MM.1S (cell line): ENCODE results near the gene GBGT1.
"Not testable (repeated sequence)": the region's sequence is repeated elsewhere in the genome, so short reads cannot be mapped to it uniquely, and the experiment has no call there.

ENCODE experiments used
- DNase-seq: peaks from one replicate; pipeline ENCODE4 v3.0.0-alpha.2; 2015
- H2AFZ ChIP-seq: fragments of 300-600 bp; sonication (generic); 2 replicates; pipeline ENCODE4 v1.6.0; 2016; ENCODE audit warnings: antibody characterized with exemption, low read length
- H3F3A ChIP-seq: fragments of 300-600 bp; sonication (generic); 2 replicates; pipeline ENCODE4 v1.6.1; 2016; ENCODE audit warnings: mild to moderate bottlenecking, antibody characterized with exemption, low read length, moderate library complexity, mixed read lengths; ENCODE audit not compliant: insufficient read depth
- H3K27ac ChIP-seq: fragments of 300-600 bp; sonication (generic); 2 replicates; pipeline ENCODE4 v1.5.1; 2016; ENCODE audit warnings: mild to moderate bottlenecking, low read length
- H3K27me3 ChIP-seq: fragments of 300-600 bp; sonication (generic); replicated peaks from 2 replicates; pipeline ENCODE4 v1.6.0; 2016; ENCODE audit warnings: low read length; ENCODE audit not compliant: insufficient read depth
- H3K36me3 ChIP-seq: fragments of 300-600 bp; sonication (generic); replicated peaks from 2 replicates; pipeline ENCODE4 v1.6.1; 2016; ENCODE audit warnings: mild to moderate bottlenecking, low read length, mixed read lengths; ENCODE audit not compliant: insufficient read depth
- H3K4me1 ChIP-seq: fragments of 300-600 bp; sonication (generic); 2 replicates; pipeline ENCODE4 v1.6.1; 2016; ENCODE audit warnings: low read length, mixed read lengths
- H3K4me2 ChIP-seq: fragments of 300-600 bp; sonication (generic); 2 replicates; pipeline ENCODE4 v1.6.0; 2016; ENCODE audit warnings: low read depth, low read length
- H3K4me3 ChIP-seq: fragments of 300-600 bp; sonication (generic); 2 replicates; pipeline ENCODE4 v1.5.1; 2016; ENCODE audit warnings: low read length, mixed read lengths
- H3K79me2 ChIP-seq: fragments of 300-600 bp; sonication (generic); 2 replicates; pipeline ENCODE4 v1.6.1; 2016; ENCODE audit warnings: mixed run types, low read length, mixed read lengths
- H3K9ac ChIP-seq: fragments of 300-600 bp; sonication (generic); 2 replicates; pipeline ENCODE4 v1.6.1; 2016; ENCODE audit warnings: low read length, mixed read lengths
- H3K9me2 ChIP-seq: fragments of 300-600 bp; sonication (generic); replicated peaks from 2 replicates; pipeline ENCODE4 v1.6.1; 2016; ENCODE audit warnings: mild to moderate bottlenecking, low read length, mixed read lengths; ENCODE audit not compliant: insufficient read depth
- H3K9me3 ChIP-seq: fragments of 300-600 bp; sonication (generic); replicated peaks from 2 replicates; pipeline ENCODE4 v1.6.1; 2016; ENCODE audit warnings: mild to moderate bottlenecking, low read length, mixed read lengths; ENCODE audit not compliant: insufficient read depth
- H4K20me1 ChIP-seq: fragments of 300-600 bp; sonication (generic); 2 replicates; pipeline ENCODE4 v1.6.1; 2016; ENCODE audit warnings: mild to moderate bottlenecking, low read length, moderate library complexity, mixed read lengths; ENCODE audit not compliant: insufficient read depth
- EZH2 ChIP-seq: fragments of 300-600 bp; sonication (generic); optimal IDR thresholded peaks from 2 replicates; pipeline ENCODE3; 2017; ENCODE audit warnings: low read depth, mild to moderate bottlenecking, antibody characterized with exemption, low read length, mixed read lengths
- EZH2phosphoT487 ChIP-seq: fragments of 300-600 bp; sonication (generic); IDR thresholded peaks from 2 replicates; pipeline ENCODE4 v1.6.1; 2018; ENCODE audit warnings: antibody characterized with exemption, low read length
- TF ChIP-seq, protein P1 (sequence below): fragments of 300-600 bp; sonication (generic); IDR thresholded peaks from 2 replicates; pipeline ENCODE4 v1.5.1; 2016; ENCODE audit warnings: antibody characterized with exemption, low read length, mixed read lengths

The GBGT1 gene

DNA sequence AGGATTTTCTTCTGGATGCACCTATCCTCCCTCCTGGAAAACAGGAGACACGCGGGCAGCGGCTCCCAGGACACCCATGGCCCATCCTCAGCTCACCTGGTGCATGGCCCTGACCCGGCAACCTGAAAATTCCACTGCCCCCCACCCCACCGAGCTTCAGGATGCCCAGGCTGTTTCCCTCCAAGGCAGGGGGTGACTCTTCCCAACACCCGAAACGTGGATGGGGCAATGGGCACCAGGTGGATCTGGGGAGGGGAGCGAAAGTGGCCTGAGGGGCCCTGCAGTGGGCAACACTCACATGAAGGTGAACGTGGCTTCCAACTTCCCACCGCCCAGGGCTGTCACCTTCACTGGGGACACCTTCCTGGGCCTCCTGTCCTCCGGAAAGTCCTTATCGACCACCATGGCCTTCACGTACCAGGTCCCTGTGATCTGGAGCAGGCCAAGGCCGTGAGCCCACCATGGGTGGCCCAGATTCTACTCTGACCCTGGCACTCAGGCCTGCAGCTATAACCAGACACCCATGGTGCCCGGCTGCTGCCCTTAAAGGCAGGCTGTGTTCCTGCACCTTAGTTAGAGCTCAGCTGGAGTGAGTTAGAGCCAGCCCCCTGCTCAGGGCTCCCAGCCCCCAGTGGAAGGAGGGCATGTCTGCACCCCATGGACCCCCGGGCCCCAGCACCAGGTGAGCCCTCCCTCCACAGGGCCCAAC, 44.6 kb upstream of the GBGT1 start:
- not testable (repeated sequence) for H3K4me3 ChIP-seq, H2AFZ ChIP-seq, H3K9me2 ChIP-seq, H3K9me3 ChIP-seq, H3K4me1 ChIP-seq, H3K79me2 ChIP-seq, H4K20me1 ChIP-seq, H3K4me2 ChIP-seq, H3F3A ChIP-seq, H3K27ac ChIP-seq, H3K9ac ChIP-seq, DNase-seq, H3K36me3 ChIP-seq
- peaks cover 73% of the 10 kb centered on the region for H3K27me3 ChIP-seq

DNA sequence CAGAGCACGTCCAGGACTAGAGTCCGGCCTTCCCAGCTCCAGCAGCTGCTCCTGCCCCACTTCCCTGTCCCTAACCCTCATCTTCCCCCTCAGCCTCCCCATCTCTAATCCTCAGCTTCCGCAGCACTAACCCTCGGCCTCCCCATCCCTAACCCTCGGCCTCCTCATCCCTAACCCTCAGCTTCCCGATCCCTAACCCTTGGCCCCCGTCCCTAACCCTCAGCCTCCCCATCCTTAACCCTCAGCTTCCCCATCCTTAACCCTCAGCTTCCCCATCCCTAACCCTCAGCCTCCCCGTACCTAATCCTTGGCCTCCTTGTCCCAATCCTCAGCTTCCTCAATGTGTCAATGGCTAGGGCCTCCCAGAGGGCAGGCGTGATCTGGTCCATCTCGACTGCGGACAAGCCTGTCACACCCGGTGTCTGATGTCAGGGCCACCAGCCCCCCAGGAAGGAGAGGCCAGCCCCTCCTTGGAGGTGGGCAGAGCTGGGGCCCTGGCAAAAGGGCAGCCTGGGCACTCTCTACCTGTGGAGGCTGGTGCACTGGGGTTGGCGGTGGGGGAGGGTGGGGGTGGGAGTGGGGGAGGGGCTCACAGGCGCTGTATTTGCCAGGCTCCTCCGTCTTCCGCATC, 43.9 kb upstream of the GBGT1 start:
- no peak overlapping the region for H3K27ac ChIP-seq

DNA sequence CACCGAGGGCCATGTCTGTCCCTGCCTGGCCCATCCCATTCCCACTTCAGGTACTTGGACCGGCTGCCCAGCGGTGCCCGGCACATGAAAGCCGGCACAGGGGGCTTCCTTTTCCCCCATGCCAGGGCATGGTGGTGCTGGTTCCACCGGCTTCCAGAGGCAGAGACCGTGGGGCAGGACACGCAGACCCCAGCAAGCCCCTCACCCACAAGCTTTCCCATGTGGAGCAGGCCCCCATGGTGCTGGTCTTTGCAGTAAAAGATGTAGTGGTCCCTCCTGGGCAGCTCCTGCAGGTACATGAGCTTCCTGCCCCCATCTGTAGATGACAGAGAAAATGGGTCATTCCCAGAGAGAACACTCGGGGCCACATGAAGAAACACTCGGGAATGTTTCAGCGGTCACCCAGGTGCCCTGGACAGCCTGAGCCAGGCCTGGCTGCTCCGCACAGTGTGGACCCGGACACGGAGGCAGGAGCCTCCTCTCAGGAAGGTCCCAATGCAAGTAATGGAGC, 43.4 kb upstream of the GBGT1 start:
- Histone ChIP-seq H3K4me3 (no peak overlapping the region), H3K4me2 (no peak overlapping the region), H3K9me3 (no peaks in the 10 kb centered on the region), H3K79me2 (no peaks in the 10 kb centered on the region), H4K20me1 (no peaks in the 10 kb centered on the region), H3K36me3 (no peaks in the 10 kb centered on the region), H3K4me1 (no peaks in the 10 kb centered on the region), H3F3A (no peaks in the 10 kb centered on the region), H2AFZ (no peak overlapping the region), H3K27me3 (peaks cover 73% of the 10 kb centered on the region), H3K27ac (no peak overlapping the region), H3K9ac (no peak overlapping the region), H3K9me2 (no peaks in the 10 kb centered on the region)
- DNase-seq: no peak
- TF ChIP-seq EZH2phosphoT487 (no peak), EZH2 (no peak)
- TF ChIP-seq, protein P1, sequence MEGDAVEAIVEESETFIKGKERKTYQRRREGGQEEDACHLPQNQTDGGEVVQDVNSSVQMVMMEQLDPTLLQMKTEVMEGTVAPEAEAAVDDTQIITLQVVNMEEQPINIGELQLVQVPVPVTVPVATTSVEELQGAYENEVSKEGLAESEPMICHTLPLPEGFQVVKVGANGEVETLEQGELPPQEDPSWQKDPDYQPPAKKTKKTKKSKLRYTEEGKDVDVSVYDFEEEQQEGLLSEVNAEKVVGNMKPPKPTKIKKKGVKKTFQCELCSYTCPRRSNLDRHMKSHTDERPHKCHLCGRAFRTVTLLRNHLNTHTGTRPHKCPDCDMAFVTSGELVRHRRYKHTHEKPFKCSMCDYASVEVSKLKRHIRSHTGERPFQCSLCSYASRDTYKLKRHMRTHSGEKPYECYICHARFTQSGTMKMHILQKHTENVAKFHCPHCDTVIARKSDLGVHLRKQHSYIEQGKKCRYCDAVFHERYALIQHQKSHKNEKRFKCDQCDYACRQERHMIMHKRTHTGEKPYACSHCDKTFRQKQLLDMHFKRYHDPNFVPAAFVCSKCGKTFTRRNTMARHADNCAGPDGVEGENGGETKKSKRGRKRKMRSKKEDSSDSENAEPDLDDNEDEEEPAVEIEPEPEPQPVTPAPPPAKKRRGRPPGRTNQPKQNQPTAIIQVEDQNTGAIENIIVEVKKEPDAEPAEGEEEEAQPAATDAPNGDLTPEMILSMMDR: no peak

More for the DNA sequence above, 43.9 kb upstream of the GBGT1 start:
- no peak overlapping the region for H3K4me3 ChIP-seq
- no peaks in the 10 kb centered on the region for H3K4me1 ChIP-seq
- TF ChIP-seq EZH2phosphoT487 (no peak), EZH2 (no peak)
- TF ChIP-seq, protein P1: no peak
- H3F3A ChIP-seq: no peaks in the 10 kb centered on the region
- no peak overlapping the region for H3K4me2 ChIP-seq
- no peak for DNase-seq
- H2AFZ ChIP-seq: no peak overlapping the region
- no peaks in the 10 kb centered on the region for H3K36me3 ChIP-seq
- H3K9me2 ChIP-seq: no peaks in the 10 kb centered on the region
- H3K9ac ChIP-seq: no peak overlapping the region
- H4K20me1 ChIP-seq: no peaks in the 10 kb centered on the region
- no peaks in the 10 kb centered on the region for H3K79me2 ChIP-seq
- H3K9me3 ChIP-seq: no peaks in the 10 kb centered on the region
- H3K27me3 ChIP-seq: peaks cover 73% of the 10 kb centered on the region
